OCI-M1 (cell line): ENCODE measurements around the gene SCAMP5.
A peak's percentile ranks its signal among the peaks of the same experiment; 100 is the strongest.

Source experiments
- DNase-seq: peaks from one replicate; lab custom pipeline; 2025; lab: John Stamatoyannopoulos, UW

Gene SCAMP5

GRCh38 chr15:74977599-74977998 lies 17.8 kb upstream of the SCAMP5 start:
- no peak for DNase-seq

GRCh38 chr15:74978077-74978476 lies 17.3 kb upstream of the SCAMP5 start:
- no peak for DNase-seq

GRCh38 chr15:74978503-74978902 lies 16.9 kb upstream of the SCAMP5 start:
- no peak for DNase-seq

- DNase-seq, result no peak
Observed at GRCh38 chr15:74982183-74982582, 13.2 kb upstream of the SCAMP5 start.

- no peak for DNase-seq
Observed at GRCh38 chr15:74983725-74984231, 11.6 kb upstream of the SCAMP5 start.

DNA sequence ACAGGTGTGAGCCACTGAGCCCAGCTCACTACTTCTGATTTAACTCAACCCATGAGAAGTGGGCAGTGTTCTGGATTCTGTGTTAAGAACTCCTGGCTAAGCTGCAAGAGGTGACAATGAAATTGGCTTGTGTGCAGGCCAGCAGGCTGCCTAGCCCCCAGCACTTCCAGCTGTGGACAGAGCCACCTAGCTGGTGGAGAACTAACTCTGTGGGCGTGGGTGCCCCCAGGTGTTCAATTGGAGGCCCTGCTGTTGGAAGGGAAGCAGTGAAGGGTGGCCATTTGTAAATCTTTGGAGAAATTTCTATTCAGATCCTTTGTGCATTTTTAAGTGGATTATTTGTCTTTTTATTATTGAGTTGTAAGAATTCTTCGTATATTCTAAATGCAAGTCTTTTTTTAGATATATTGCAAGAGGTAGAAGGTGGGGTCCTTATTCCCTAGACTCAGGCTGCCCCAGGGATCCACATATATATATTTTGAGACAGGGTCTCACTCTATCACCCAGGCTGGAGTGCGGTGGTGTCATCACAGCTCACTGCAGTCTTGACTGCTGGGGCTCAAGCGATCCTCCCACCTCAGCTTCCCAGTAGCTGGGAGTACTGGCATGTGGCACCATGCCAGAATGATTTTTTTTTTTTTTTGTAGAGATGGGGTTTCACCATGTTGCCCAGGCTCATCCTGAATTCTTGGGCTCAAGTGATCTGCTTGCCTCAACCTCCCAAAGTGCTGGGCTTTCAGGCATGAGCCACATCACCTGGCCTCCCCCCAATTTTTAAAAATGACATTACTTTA lies 7.2 kb upstream of the SCAMP5 start:
- peak; percentile 81 for DNase-seq

GRCh38 chr15:74989527-74989926 lies 5.8 kb upstream of the SCAMP5 start:
- DNase-seq, result no peak

GRCh38 chr15:74992619-74993018 lies 2.7 kb upstream of the SCAMP5 start:
- DNase-seq, result no peak

DNA sequence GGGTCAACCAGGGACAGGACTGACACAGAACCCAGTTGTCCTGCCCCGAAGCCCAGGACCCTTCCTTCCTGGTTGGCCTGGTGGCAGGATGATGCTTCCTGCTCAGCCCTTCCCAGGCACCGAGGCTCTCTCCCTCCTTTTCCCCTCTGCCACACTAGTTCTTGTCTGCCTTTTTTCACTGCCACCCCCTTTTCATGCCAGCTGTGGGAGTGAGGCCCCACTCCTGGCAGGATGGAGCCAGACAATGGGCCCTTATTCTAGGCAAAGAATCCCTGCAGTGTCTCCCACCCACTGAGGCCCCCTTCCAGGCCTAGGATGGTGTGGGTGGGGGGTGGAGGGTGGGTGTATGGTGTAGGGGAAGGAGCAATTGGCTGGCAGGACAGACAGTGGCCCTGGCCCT lies 1.1 kb upstream of the SCAMP5 start:
- DNase-seq, result no peak

DNA sequence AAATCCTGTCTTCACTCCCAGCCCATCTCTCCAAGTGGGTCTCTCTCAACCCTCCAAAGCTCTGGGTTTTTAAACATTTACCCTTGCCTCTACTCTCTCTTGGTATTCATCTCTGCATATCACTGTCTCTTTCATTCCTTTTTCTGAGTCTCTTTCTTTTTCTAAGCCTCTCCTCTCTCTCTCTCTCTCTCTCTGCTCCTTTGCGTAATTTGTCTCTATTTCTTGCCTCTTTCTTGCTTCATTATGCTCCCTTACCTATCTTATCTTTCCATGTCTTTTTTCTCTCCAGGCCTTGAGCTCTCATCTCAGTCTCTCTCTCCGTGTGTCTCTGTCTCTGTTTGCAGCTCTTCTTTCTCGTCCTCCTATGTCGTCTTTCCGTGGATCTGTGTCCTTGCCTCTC lies 678 bp upstream of the SCAMP5 start:
- DNase-seq, result no peak

DNA sequence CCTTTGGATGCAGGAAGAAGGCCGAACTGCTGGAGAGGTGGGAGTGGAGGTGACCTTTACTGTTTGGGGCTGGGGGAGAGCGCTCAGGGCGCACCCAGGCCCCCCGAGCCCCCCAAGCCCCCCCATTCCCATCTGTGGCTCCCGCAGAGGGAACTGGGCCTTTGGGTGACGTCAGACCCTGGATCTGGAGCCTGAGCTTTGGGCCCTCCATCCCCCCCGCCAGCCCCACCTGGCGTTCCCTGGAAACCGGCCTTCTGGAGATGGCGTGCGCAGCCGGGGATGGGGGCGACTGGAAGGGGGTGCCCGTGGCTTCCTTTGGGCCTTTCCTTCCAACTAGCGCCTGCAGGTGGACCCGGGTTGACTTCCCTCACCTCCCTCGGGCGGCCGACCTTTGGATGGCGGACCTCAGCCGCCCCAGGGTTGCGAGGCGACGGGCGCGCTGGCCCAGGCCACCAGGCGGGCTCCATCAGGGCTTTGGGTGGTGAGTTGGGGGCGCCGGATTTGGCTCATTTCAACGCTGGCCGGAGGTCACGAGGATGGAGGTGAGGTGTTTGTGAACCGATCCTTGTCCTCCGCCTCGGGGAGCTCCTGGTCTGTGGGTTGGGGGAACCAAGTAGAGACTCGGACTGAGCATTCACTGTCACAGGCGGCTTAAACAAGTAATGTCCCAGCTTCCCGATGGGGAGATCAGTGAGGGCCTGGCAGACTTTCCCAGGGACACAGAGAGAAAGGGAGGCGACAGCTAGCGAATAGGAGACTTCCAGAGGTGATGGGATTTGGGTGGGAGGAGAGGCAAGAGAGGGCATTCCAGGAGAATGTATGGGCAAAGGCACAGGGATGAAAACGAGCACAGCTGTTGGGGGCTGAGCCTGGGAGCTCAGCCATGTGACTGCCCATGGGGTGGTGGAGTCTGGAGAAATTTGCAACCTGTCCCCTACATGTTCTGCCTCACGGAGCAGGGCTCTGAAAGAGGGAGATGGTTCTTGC lies 709 bp downstream of the SCAMP5 start:
- no peak for DNase-seq

GRCh38 chr15:74997141-74997540 lies 1.8 kb downstream of the SCAMP5 start:
- no peak for DNase-seq

DNA sequence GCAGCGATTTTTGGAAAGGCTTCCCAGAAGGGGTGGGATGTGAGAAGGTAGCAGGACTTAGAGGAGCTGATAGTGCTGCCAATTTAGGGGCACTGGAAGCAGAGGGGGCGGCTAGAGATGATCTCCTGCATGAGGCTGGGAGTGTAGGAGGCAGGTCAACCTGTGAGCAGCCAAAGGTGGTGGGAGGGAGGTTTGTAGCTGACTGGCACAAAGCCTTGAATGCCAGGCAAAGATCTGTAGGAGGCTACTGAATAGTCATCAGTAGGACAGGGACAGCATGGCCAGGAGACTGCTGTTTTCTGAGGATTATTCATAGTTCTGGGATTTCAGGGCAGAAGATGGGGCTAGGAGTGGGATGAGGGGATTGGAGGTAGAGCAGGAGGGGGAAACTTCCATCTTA lies 2.2 kb downstream of the SCAMP5 start:
- DNase-seq, result no peak

- no peak for DNase-seq
Observed at GRCh38 chr15:75001310-75001709, 5.9 kb downstream of the SCAMP5 start.

DNA sequence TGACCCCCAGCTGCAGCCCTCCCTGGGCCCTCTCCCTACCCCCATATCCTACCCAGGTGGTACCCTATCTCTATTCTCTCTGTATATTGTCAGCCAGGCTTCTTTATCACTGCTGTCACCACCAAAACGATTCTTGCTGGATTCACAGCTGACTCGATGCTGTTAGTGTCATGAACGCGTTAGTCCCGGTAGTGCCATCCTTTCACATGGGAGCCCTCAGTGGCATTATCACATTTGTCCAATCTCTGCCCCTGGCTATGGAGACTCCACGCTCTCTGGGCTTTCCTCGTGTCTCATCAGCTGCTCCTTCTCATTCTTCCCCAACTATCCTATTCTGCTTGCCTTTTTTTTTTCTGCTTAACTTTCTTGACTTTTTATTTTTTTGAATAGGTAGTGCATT lies 7.0 kb downstream of the SCAMP5 start:
- DNase-seq, result no peak

DNA sequence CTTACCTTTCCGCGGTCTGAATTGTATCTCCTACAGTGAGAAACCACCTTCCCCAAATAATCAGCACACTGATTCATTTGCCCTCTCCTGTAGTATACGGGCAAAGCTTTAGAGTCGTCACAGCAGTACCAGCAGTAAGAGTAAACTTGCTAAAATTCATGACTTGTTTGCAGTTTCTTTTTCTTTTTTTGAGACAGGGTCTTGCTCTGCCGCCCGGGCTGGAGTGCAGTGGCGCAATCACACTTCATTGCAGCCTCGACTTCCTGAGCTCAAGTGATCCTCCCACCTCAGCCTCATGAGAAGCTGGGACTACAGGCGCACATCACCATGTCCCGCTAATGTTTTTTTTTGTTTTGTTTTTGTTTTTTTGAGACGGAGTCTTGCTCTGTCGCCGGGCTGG lies 11.9 kb downstream of the SCAMP5 start:
- DNase-seq, result no peak

DNA sequence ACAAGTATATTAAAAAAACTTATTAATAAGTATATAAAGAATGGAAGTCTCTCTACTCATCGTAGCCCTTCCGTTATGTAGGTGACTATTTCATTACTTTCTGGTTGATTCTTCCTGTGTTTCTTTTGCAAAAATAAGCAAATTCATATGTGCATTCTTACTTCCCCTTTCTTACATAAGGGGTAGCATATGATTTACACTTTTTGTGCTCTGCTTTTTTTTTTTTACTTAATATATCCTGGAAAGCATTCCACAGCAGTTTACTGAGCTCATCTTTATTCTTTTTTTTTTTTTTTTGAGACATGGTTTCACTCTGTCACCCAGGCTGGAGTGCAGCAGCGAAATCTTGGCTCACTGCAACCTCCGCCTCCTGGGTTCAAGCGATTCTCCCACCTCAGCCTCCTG lies 12.9 kb downstream of the SCAMP5 start:
- DNase-seq, result peak; percentile 67

DNA sequence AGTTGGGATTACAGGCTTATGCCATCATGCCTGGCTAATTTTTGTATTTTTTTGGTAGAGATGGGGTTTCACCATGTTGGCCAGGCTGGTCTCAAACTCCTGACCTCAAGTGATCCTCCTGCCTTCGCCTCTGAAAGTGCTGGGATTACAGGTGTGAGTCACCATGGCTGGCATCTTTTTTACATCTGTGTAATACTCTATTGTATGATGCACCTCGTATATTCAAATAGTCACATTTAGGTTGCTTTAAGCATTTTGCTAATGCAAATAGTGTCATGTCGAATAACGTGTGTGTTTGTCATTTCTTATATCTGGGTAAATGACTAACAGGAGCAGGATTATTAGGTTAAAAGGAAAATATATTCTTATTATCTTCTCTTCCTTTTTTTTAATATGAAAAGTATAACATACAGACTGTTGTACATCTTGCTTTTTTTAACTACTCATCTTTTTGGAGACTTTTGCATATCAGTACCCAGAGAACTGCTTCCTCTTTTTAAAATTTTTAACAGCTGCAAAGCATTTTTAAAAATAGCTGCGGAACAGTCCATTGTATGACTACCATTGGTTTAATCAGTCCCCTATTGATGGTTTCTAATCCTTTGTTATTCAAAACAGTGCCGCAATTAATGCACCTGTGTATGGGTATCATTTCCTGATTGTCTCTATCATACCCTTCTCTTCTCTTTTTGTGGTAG lies 13.4 kb downstream of the SCAMP5 start:
- peak; percentile 72 for DNase-seq

DNA sequence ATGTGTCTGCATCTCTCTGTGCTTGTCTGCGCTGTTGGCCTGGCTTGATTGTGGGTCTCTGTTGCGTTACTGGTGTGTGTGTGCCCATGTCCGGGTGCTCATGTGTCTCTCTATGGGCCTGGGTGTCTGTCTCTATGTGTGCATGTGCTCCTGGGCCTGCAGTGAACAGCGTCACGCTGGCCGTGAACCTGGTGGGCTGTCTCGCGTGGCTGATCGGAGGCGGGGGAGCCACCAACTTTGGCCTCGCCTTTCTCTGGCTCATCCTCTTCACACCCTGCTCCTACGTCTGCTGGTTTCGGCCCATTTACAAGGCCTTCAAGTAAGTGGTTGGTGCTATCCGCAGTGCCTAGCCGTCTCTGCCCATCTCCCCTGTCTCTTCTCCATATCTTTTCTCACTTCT lies 21.1 kb downstream of the SCAMP5 start:
- no peak for DNase-seq

- DNase-seq, result no peak
Observed at GRCh38 chr15:75019916-75020315, 24.6 kb downstream of the SCAMP5 start.

- no peak for DNase-seq
Observed at GRCh38 chr15:75021341-75021740, 26.0 kb downstream of the SCAMP5 start.

- DNase-seq, result peak; percentile 39
Observed at GRCh38 chr15:75022783-75023180, 27.4 kb downstream of the SCAMP5 start.
